HG02798 (cell line): Measurements from ENCODE around the gene OR4F17.
"Not testable (repeated sequence)": the region's sequence is repeated elsewhere in the genome, so short reads cannot be mapped to it uniquely, and the experiment has no call there.

Source experiments
- ATAC-seq: cut with Tn5 transposase; IDR thresholded peaks from one replicate; pipeline ENCODE4 v1.9.1; 2021; ENCODE audit warnings: mild to moderate bottlenecking; ENCODE audit not compliant: unreplicated experiment, poor library complexity

OR4F17 gene

GRCh38 chr19:106804-107203 is at the start of gene OR4F17:
Gene OR4F17, plus strand, starts transcription at chr19:107104. Its CDS starts 3,575 bp downstream, at chr19:110679.
- not testable (repeated sequence) for ATAC-seq

- ATAC-seq: not testable (repeated sequence)
Measured at GRCh38 chr19:70793-71192, 36.1 kb upstream of the OR4F17 start.

GRCh38 chr19:82864-83263 is 24.0 kb upstream of the OR4F17 start:
- ATAC-seq: not testable (repeated sequence)

- ATAC-seq: not testable (repeated sequence)
Measured at GRCh38 chr19:83626-84025, 23.3 kb upstream of the OR4F17 start.

- not testable (repeated sequence) for ATAC-seq
Measured at GRCh38 chr19:90678-91077, 16.2 kb upstream of the OR4F17 start.

GRCh38 chr19:94794-95193 is 12.1 kb upstream of the OR4F17 start:
- not testable (repeated sequence) for ATAC-seq

GRCh38 chr19:97647-98046 is 9.3 kb upstream of the OR4F17 start:
- not testable (repeated sequence) for ATAC-seq

- not testable (repeated sequence) for ATAC-seq
Measured at GRCh38 chr19:120443-121140, 13.7 kb downstream of the OR4F17 start.
